GM21528 (cell line): ENCODE results near the gene NHLRC2.

Experiments used
- ATAC-seq: cut with Tn5 transposase; IDR thresholded peaks from one replicate; pipeline ENCODE4 v1.9.1; 2021; ENCODE audit warnings: mild to moderate bottlenecking, moderate library complexity; ENCODE audit not compliant: unreplicated experiment, low FRiP score

NHLRC2 gene

GRCh38 chr10:113857210-113857609, 2.7 kb downstream of the NHLRC2 start:
- ATAC-seq = no peak

GRCh38 chr10:113858541-113858940, 4.1 kb downstream of the NHLRC2 start:
- no peak for ATAC-seq

- peak; percentile 32 for ATAC-seq
Observed at GRCh38 chr10:113859261-113859660, 4.8 kb downstream of the NHLRC2 start.

GRCh38 chr10:113865901-113866300, 11.4 kb downstream of the NHLRC2 start:
- ATAC-seq = no peak

- ATAC-seq = no peak
Observed at GRCh38 chr10:113866551-113867394, 12.3 kb downstream of the NHLRC2 start.

GRCh38 chr10:113867904-113868303, 13.4 kb downstream of the NHLRC2 start:
- no peak for ATAC-seq

GRCh38 chr10:113869789-113870188, 15.3 kb downstream of the NHLRC2 start:
- ATAC-seq = no peak

GRCh38 chr10:113872139-113873030, 17.9 kb downstream of the NHLRC2 start:
- ATAC-seq = no peak

- no peak for ATAC-seq
Observed at GRCh38 chr10:113875212-113875611, 20.8 kb downstream of the NHLRC2 start.

- ATAC-seq = no peak
Observed at GRCh38 chr10:113876461-113876860, 22.0 kb downstream of the NHLRC2 start.

- peak; percentile 82 for ATAC-seq
Observed at GRCh38 chr10:113879691-113880090, 25.2 kb downstream of the NHLRC2 start.

- no peak for ATAC-seq
Observed at GRCh38 chr10:113880236-113880635, 25.8 kb downstream of the NHLRC2 start.

- no peak for ATAC-seq
Observed at GRCh38 chr10:113882240-113882639, 27.8 kb downstream of the NHLRC2 start.

GRCh38 chr10:113889911-113890310, 35.5 kb downstream of the NHLRC2 start:
- no peak for ATAC-seq

GRCh38 chr10:113890769-113891168, 36.3 kb downstream of the NHLRC2 start:
- no peak for ATAC-seq

- ATAC-seq = no peak
Observed at GRCh38 chr10:113891476-113891875, 37.0 kb downstream of the NHLRC2 start.

- no peak for ATAC-seq
Observed at GRCh38 chr10:113893570-113893969, 39.1 kb downstream of the NHLRC2 start.

- ATAC-seq = no peak
Observed at GRCh38 chr10:113894581-113894980, 40.1 kb downstream of the NHLRC2 start.

GRCh38 chr10:113895018-113895417, 40.6 kb downstream of the NHLRC2 start:
- ATAC-seq = no peak

GRCh38 chr10:113897693-113898618, 43.5 kb downstream of the NHLRC2 start:
- no peak for ATAC-seq
